Ascending aorta (tissue), 2 donors: ENCODE data around the gene CDX4. TPM values are rescaled to one million over a fixed set of nuclear protein-coding genes. Genes with fewer than 3 reads are reported as not detected.

ENCODE experiments used
- DNase-seq, 2 donors: peaks; one replicate each; pipeline ENCODE4 v3.0.0-alpha.2; 2019; ENCODE audit warnings: low spot score in 2 of 2
- H3K27ac ChIP-seq, 2 donors: fragments of 200-600 bp; sonication (generic); one replicate each; pipeline ENCODE4 v1.5.1; 2016 to 2017; ENCODE audit warnings: mild to moderate bottlenecking in 1 of 2
- H3K27me3 ChIP-seq: fragments of 200-600 bp; sonication (generic); one replicate; pipeline ENCODE4 v1.5.1; 2017
- H3K36me3 ChIP-seq, 2 donors: fragments of 200-600 bp; sonication (generic); one replicate each; pipeline ENCODE4 v1.5.1; 2016
- H3K4me1 ChIP-seq, 2 donors: fragments of 200-600 bp; sonication (generic); one replicate each; pipeline ENCODE4 v1.5.1; 2016 to 2017; ENCODE audit warnings: mild to moderate bottlenecking in 1 of 2
- H3K4me3 ChIP-seq, 2 donors: fragments of 200-600 bp; sonication (generic); one replicate each; pipeline ENCODE4 v1.5.1; 2016 to 2017; ENCODE audit warnings: mild to moderate bottlenecking in 1 of 2
- H3K9me3 ChIP-seq, 2 donors: fragments of 200-600 bp; sonication (generic); one replicate each; pipeline ENCODE4 v1.5.1; 2016
- CTCF ChIP-seq, 3 experiments: fragments of 200-600 bp in 2 of 3; fragments of 450-650 bp in 1 of 3; sonication (generic) in 2 of 3; IDR thresholded peaks; one replicate each; pipeline ENCODE4 v1.5.1; 2016 to 2019; ENCODE audit warnings: antibody characterized with exemption in 3 of 3, mild to moderate bottlenecking in 1 of 3, moderate library complexity in 1 of 3
- intact Hi-C: fragments of 100-400 bp; cut with DNase I; formaldehyde crosslinking; loops from one replicate; pipeline ENCODE4 v1.15.1; 2023
- total RNA-seq: library from RNA; depleted of rRNA; stranded (reverse); fragments of >200 nt; gene quantifications from one replicate; pipeline ENCODE4 v1.1.0, GENCODE V29; 2016

The CDX4 gene
- not detected for total RNA-seq

GRCh38 chrX:73446831-73447230 lies at the start of gene CDX4:
Gene CDX4 (plus strand): TSS chrX:73447053. CDS start chrX:73447254, 201 bp downstream.
- no peak for DNase-seq
- intact Hi-C loops = no loop called here
- peaks cover 6% of the 10 kb centered on the region for H3K27me3 ChIP-seq
- no peaks in the 10 kb centered on the region for H3K4me1 ChIP-seq
- no peaks in the 10 kb centered on the region for H3K9me3 ChIP-seq
- no peak for TF ChIP-seq CTCF (IDR thresholded peaks at IDR 0.05)
- no peaks in the 10 kb centered on the region for H3K36me3 ChIP-seq
- no peak within 1 kb of the TSS for H3K4me3 ChIP-seq
- no peak within 1 kb of the TSS for H3K27ac ChIP-seq

GRCh38 chrX:73398185-73398914 lies 48.5 kb upstream of the CDX4 start:
- no peaks in the 10 kb centered on the region for H3K36me3 ChIP-seq
- H3K4me1 ChIP-seq = no peaks in the 10 kb centered on the region
- H3K9me3 ChIP-seq = no peaks in the 10 kb centered on the region
- no peaks in the 10 kb centered on the region for H3K27me3 ChIP-seq
- TF ChIP-seq CTCF (IDR thresholded peaks at IDR 0.05) = no peak
- H3K4me3 ChIP-seq = no peak overlapping the region
- intact Hi-C loops = no loop called here
- DNase-seq = no peak
- H3K27ac ChIP-seq = no peak overlapping the region

- Histone ChIP-seq H3K4me3 (no peak overlapping the region), H3K36me3 (no peaks in the 10 kb centered on the region), H3K27ac (no peak overlapping the region), H3K4me1 (no peaks in the 10 kb centered on the region), H3K9me3 (no peaks in the 10 kb centered on the region), H3K27me3 (no peaks in the 10 kb centered on the region)
- intact Hi-C loops = no loop called here
- TF ChIP-seq CTCF (IDR thresholded peaks at IDR 0.05) = no peak
- no peak for DNase-seq
These were observed 46.6 kb upstream of the CDX4 start for GRCh38 chrX:73400136-73400748.

- TF ChIP-seq CTCF (IDR thresholded peaks at IDR 0.05) = no peak
These were observed 45.1 kb upstream of the CDX4 start for GRCh38 chrX:73401591-73402266.

GRCh38 chrX:73412930-73413329 lies 33.9 kb upstream of the CDX4 start:
- no peak for TF ChIP-seq CTCF (IDR thresholded peaks at IDR 0.05)
- no peaks in the 10 kb centered on the region for H3K36me3 ChIP-seq
- no peaks in the 10 kb centered on the region for H3K27me3 ChIP-seq
- H3K4me3 ChIP-seq = no peak overlapping the region
- intact Hi-C loops = no loop called here
- peaks cover 5 to 7% of the 10 kb centered on the region in 2 donors for H3K9me3 ChIP-seq
- no peak overlapping the region for H3K27ac ChIP-seq
- H3K4me1 ChIP-seq = no peaks in the 10 kb centered on the region
- no peak for DNase-seq

More at GRCh38 chrX:73401591-73402266, 45.1 kb upstream of the CDX4 start:
- Histone ChIP-seq H3K27ac (no peak overlapping the region), H3K36me3 (no peaks in the 10 kb centered on the region), H3K27me3 (no peaks in the 10 kb centered on the region), H3K9me3 (no peaks in the 10 kb centered on the region), H3K4me3 (no peak overlapping the region), H3K4me1 (no peaks in the 10 kb centered on the region)
- intact Hi-C loops = no loop called here
- no peak for DNase-seq
